T47D (cell line): Measurements from ENCODE around the gene FBXL16.

Experiments used
- DNase-seq, 2 experiments: peaks; one replicate each; pipeline versions ENCODE4 v3.0.0 to v3.0.0-alpha.2; 2011 to 2012; ENCODE audit warnings: low read depth in 1 of 2, low spot score in 1 of 2
- JUND ChIP-seq: IDR thresholded peaks from 2 replicates; pipeline ENCODE4 v1.6.1; 2012; ENCODE audit warnings: low read depth
- in situ Hi-C: cut with HindIII; loops from 2 replicates; pipeline ENCODE4 v1.10.0; 2016; ENCODE audit warnings: low sequenced_read_pairs, low pct_unique_long_range_greater_than_20kb

Gene FBXL16

GRCh38 chr16:724188-725040 is 18.8 kb upstream of the FBXL16 start:
- no peak for TF ChIP-seq JUND
- DNase-seq: no peak
- in situ Hi-C loops: loop anchor here (25.0 kb wide), 1 partner anchor 263 kb away; the partner anchor contains the start of gene SOX8

GRCh38 chr16:723695-724094 is 18.1 kb upstream of the FBXL16 start:
- in situ Hi-C loops: loop anchor here (25.0 kb wide), 1 partner anchor 264 kb away; the partner anchor contains the start of gene SOX8
- TF ChIP-seq JUND: no peak
- DNase-seq: no peak

- in situ Hi-C loops: loop anchor here (25.0 kb wide), 1 partner anchor 264 kb away; the partner anchor contains the start of gene SOX8
- no peak for TF ChIP-seq JUND
- DNase-seq: no peak
Measured at GRCh38 chr16:722835-723633, 17.4 kb upstream of the FBXL16 start.

GRCh38 chr16:721765-722540 is 16.4 kb upstream of the FBXL16 start:
- in situ Hi-C loops: loop anchor here (25.0 kb wide), 1 partner anchor 265 kb away; the partner anchor contains the start of gene SOX8

GRCh38 chr16:720990-721764 is 15.6 kb upstream of the FBXL16 start, which contains the start of gene ANTKMT:
Gene ANTKMT, plus strand, starts transcription at chr16:721146. Its CDS starts 129 bp downstream, at chr16:721275.
- peak; percentile 95 to 97 for DNase-seq
- no peak for TF ChIP-seq JUND
- in situ Hi-C loops: loop anchor here (25.0 kb wide), 1 partner anchor 266 kb away; the partner anchor contains the start of gene SOX8

More at GRCh38 chr16:721765-722540, 16.4 kb upstream of the FBXL16 start:
- TF ChIP-seq JUND: no peak
- no peak for DNase-seq

- in situ Hi-C loops: loop anchor here (25.0 kb wide), 1 partner anchor 267 kb away; the partner anchor contains the start of gene SOX8
- DNase-seq: peak; percentile 53 to 77
- TF ChIP-seq JUND: no peak
Measured at GRCh38 chr16:720447-720989, 14.9 kb upstream of the FBXL16 start.

GRCh38 chr16:719815-720446 is 14.3 kb upstream of the FBXL16 start:
- no peak for TF ChIP-seq JUND
- DNase-seq: peak; percentile 74
- in situ Hi-C loops: loop anchor here (25.0 kb wide), 1 partner anchor 267 kb away; the partner anchor contains the start of gene SOX8

GRCh38 chr16:718922-719321 is 13.3 kb upstream of the FBXL16 start:
- no peak for DNase-seq
- in situ Hi-C loops: loop anchor here (25.0 kb wide), 1 partner anchor 268 kb away; the partner anchor contains the start of gene SOX8
- no peak for TF ChIP-seq JUND

- in situ Hi-C loops: loop anchor here (25.0 kb wide), 1 partner anchor 269 kb away; the partner anchor contains the start of gene SOX8
- TF ChIP-seq JUND: no peak
- no peak for DNase-seq
Measured at GRCh38 chr16:718389-718788, 12.8 kb upstream of the FBXL16 start.

- no peak for TF ChIP-seq JUND
- in situ Hi-C loops: loop anchor here (25.0 kb wide), 1 partner anchor 270 kb away; the partner anchor contains the start of gene SOX8
- no peak for DNase-seq
Measured at GRCh38 chr16:717450-718245, 12.0 kb upstream of the FBXL16 start.
